ENCODE data around the gene EMD.

The EMD gene

GRCh38 chrX:154426916-154427770 is 48.0 kb downstream of the EMD start:
- DNase-seq: no peak

DNA sequence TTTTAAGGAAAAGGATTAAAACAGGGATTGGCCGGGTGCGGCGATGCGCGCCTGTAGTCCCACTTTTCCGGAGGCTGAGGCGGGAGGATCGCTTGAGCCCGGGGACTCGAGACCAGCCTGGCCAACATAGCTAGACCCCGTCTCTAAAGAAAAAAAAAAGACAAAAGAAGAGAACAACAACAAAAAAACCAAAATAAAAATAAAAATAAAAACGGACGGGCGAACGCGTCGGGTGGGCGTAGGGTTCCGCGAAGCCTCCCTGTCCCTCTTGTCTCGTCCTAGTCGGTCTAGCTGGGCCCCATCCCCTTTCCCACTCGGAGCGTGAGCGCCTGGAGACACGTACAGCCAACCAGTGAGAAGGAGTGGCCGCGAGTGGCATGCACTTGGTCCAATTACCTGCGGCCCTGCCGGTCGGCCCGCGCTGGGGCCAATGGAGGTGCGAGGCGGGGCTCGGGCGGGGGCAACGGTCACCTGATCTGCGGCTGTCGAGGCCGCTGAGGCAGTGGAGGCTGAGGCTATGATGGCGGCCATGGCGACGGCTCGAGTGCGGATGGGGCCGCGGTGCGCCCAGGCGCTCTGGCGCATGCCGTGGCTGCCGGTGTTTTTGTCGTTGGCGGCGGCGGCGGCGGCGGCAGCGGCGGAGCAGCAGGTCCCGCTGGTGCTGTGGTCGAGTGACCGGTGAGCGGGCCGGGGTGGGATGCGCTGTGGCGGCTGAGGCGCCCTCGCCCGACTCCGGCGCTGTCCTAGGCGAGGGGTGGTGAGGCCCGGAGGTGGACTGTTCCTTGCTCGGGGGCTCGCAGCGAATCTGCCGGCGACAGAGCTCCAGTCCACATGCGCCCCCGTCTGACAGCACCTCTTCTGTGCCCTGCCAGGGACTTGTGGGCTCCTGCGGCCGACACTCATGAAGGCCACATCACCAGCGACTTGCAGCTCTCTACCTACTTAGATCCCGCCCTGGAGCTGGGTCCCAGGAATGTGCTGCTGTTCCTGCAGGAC is 49.4 kb downstream of the EMD start, which contains the start of gene ATP6AP1:
ATP6AP1 (plus strand) TSS at position 502 of the 996 bp plus-strand sequence; CDS start at position 518, 16 bp downstream.
- DNase-seq: peak; percentile 91

GRCh38 chrX:154429711-154430110 is 50.6 kb downstream of the EMD start:
- DNase-seq: no peak

- no peak for DNase-seq
Measured at GRCh38 chrX:154430479-154430878, 51.4 kb downstream of the EMD start.

DNA sequence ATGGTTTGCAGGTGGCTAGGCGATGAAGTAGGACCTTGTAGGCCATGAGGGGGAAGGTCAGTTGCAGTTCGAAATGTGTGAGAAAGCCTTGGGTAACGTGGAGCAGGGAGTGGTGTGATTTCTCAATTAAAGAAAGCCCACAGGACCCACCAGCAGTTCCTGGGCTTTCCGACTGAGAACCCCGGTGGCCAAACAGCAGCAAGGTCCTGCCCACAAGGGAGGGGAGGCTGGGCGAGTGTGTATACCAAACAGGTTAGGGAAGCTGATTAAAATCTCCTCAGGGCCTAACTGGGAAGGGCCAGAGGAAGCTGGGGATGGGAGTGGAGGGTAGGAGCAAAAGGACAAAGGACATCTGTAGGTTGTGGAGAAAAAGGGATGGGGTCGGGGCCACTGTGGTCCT is 51.8 kb downstream of the EMD start:
- DNase-seq: no peak
